Fibroblast of gingiva (primary cell): ENCODE data around the gene RPL4.
"Not testable (repeated sequence)": the region's sequence is repeated elsewhere in the genome, so short reads cannot be mapped to it uniquely, and the experiment has no call there.

ENCODE experiments used
- DNase-seq: peaks from one replicate; pipeline ENCODE4 v3.0.0-alpha.2; 2011; ENCODE audit warnings: low read depth

Gene RPL4

GRCh38 chr15:66489179-66489791, 15.4 kb downstream of the RPL4 start:
- peak; percentile 6 for DNase-seq

GRCh38 chr15:66488525-66488924, 16.1 kb downstream of the RPL4 start:
- no peak for DNase-seq

- DNase-seq, result no peak
These were observed 17.8 kb downstream of the RPL4 start for GRCh38 chr15:66486887-66487286.

GRCh38 chr15:66484539-66485112, 20.0 kb downstream of the RPL4 start:
- no peak for DNase-seq

GRCh38 chr15:66483131-66483566, 21.5 kb downstream of the RPL4 start:
- DNase-seq, result peak; percentile 38

GRCh38 chr15:66482539-66482938, 22.1 kb downstream of the RPL4 start:
- no peak for DNase-seq

GRCh38 chr15:66481107-66481856, 23.4 kb downstream of the RPL4 start:
- DNase-seq, result no peak

- no peak for DNase-seq
These were observed 24.4 kb downstream of the RPL4 start for GRCh38 chr15:66480267-66480666.

- no peak for DNase-seq
These were observed 27.6 kb downstream of the RPL4 start for GRCh38 chr15:66477011-66477410.

- DNase-seq, result no peak
These were observed 28.1 kb downstream of the RPL4 start for GRCh38 chr15:66476535-66476934.

GRCh38 chr15:66474963-66475362, 29.7 kb downstream of the RPL4 start:
- no peak for DNase-seq

GRCh38 chr15:66474135-66474534, 30.5 kb downstream of the RPL4 start:
- DNase-seq, result no peak

GRCh38 chr15:66472176-66472999, 32.3 kb downstream of the RPL4 start:
- DNase-seq, result peak; percentile 37

- not testable (repeated sequence) for DNase-seq
These were observed 33.8 kb downstream of the RPL4 start for GRCh38 chr15:66470825-66471224.

- DNase-seq, result not testable (repeated sequence)
These were observed 37.3 kb downstream of the RPL4 start for GRCh38 chr15:66467162-66468040.

GRCh38 chr15:66465294-66465693, 39.4 kb downstream of the RPL4 start:
- not testable (repeated sequence) for DNase-seq

- DNase-seq, result no peak
These were observed 42.0 kb downstream of the RPL4 start for GRCh38 chr15:66462627-66463026.

- DNase-seq, result peak; percentile 16
These were observed 42.7 kb downstream of the RPL4 start for GRCh38 chr15:66461917-66462316.

GRCh38 chr15:66461294-66461693, 43.4 kb downstream of the RPL4 start:
- not testable (repeated sequence) for DNase-seq

- no peak for DNase-seq
These were observed 44.6 kb downstream of the RPL4 start for GRCh38 chr15:66459818-66460615.

GRCh38 chr15:66456211-66456610, 48.4 kb downstream of the RPL4 start:
- no peak for DNase-seq
